H9 (cell line): ENCODE measurements around the gene SEC23B. TPM values are rescaled to one million over a fixed set of nuclear protein-coding genes. Genes with fewer than 3 reads are reported as not detected.

Experiments
- DNase-seq: peaks from one replicate; pipeline ENCODE4 v3.0.0-alpha.2; 2017
- H2AFZ ChIP-seq: one replicate; pipeline ENCODE4 v1.6.1; 2013; ENCODE audit warnings: mild to moderate bottlenecking, low read length, control low read depth, moderate library complexity
- H2AK5ac ChIP-seq: 2 replicates; pipeline ENCODE4 v1.6.1; 2013; ENCODE audit warnings: low read length, control low read depth, mixed read lengths; ENCODE audit not compliant: insufficient read length
- H2BK120ac ChIP-seq: one replicate; pipeline ENCODE4 v1.6.1; 2013; ENCODE audit warnings: low read depth, mild to moderate bottlenecking, low read length, control low read depth, inconsistent platforms; ENCODE audit not compliant: poor library complexity, severe bottlenecking
- H2BK12ac ChIP-seq: 2 replicates; pipeline ENCODE4 v1.6.1; 2013; ENCODE audit warnings: low read length, control low read depth, mixed read lengths, low read depth; ENCODE audit not compliant: insufficient read length
- H2BK15ac ChIP-seq: 2 replicates; pipeline ENCODE4 v1.6.1; 2013; ENCODE audit warnings: low read depth, low read length, control low read depth
- H2BK20ac ChIP-seq: one replicate; pipeline ENCODE4 v1.6.1; 2013; ENCODE audit warnings: low read depth, mild to moderate bottlenecking, low read length, control low read depth, inconsistent platforms; ENCODE audit not compliant: poor library complexity, severe bottlenecking
- H2BK5ac ChIP-seq: 2 replicates; pipeline ENCODE4 v1.6.1; 2013; ENCODE audit warnings: low read length, control low read depth, mixed read lengths; ENCODE audit not compliant: insufficient read length
- H3K14ac ChIP-seq: 2 replicates; pipeline ENCODE4 v1.6.1; 2013; ENCODE audit warnings: low read length, control low read depth; ENCODE audit not compliant: insufficient read depth
- H3K18ac ChIP-seq: 2 replicates; pipeline ENCODE4 v1.6.1; 2013; ENCODE audit warnings: low read depth, mild to moderate bottlenecking, mixed read lengths, low read length, control low read depth; ENCODE audit not compliant: insufficient read length
- H3K23ac ChIP-seq: 2 replicates; pipeline ENCODE4 v1.6.1; 2013; ENCODE audit warnings: low read length, control low read depth, mixed read lengths, low read depth; ENCODE audit not compliant: insufficient read length
- H3K23me2 ChIP-seq: 2 replicates; pipeline ENCODE4 v1.6.1; 2013; ENCODE audit warnings: low read depth, mild to moderate bottlenecking, mixed read lengths, low read length, control low read depth; ENCODE audit not compliant: insufficient read length, poor library complexity, severe bottlenecking
- H3K27ac ChIP-seq: 2 replicates; pipeline ENCODE4 v1.5.1; 2013; ENCODE audit warnings: low read length, control low read depth, mixed read lengths, low read depth; ENCODE audit not compliant: insufficient read length
- H3K27me3 ChIP-seq: 2 replicates; pipeline ENCODE4 v1.6.1; 2013; ENCODE audit warnings: low read length, control low read depth, inconsistent platforms; ENCODE audit not compliant: insufficient read depth
- H3K4ac ChIP-seq: 2 replicates; pipeline ENCODE4 v1.6.1; 2013; ENCODE audit warnings: low read depth, mild to moderate bottlenecking, control low read depth, inconsistent platforms, low read length, moderate library complexity
- H3K4me1 ChIP-seq: 2 replicates; pipeline ENCODE4 v1.6.1; 2013; ENCODE audit warnings: low read length, control low read depth, inconsistent platforms; ENCODE audit not compliant: insufficient read depth
- H3K4me2 ChIP-seq: 2 replicates; pipeline ENCODE4 v1.6.1; 2013; ENCODE audit warnings: low read length, control low read depth, mixed read lengths; ENCODE audit not compliant: insufficient read length, insufficient read depth
- H3K56ac ChIP-seq: 2 replicates; pipeline ENCODE4 v1.6.1; 2013; ENCODE audit warnings: low read depth, mild to moderate bottlenecking, mixed read lengths, low read length, control low read depth; ENCODE audit not compliant: insufficient read length
- H3K79me1 ChIP-seq: 2 replicates; pipeline ENCODE4 v1.6.1; 2013; ENCODE audit warnings: low read depth, mild to moderate bottlenecking, moderate library complexity, low read length, control low read depth, inconsistent platforms; ENCODE audit not compliant: insufficient read depth, poor library complexity, severe bottlenecking
- H3K79me2 ChIP-seq: 2 replicates; pipeline ENCODE4 v1.6.1; 2013; ENCODE audit warnings: low read length, control low read depth, inconsistent platforms; ENCODE audit not compliant: insufficient read depth
- H3K9ac ChIP-seq: 2 replicates; pipeline ENCODE4 v1.6.1; 2013; ENCODE audit warnings: low read length, control low read depth, mixed read lengths; ENCODE audit not compliant: insufficient read length; ENCODE audit errors: extremely low read depth
- H3K9me3 ChIP-seq: one replicate; pipeline ENCODE4 v1.6.1; 2013; ENCODE audit warnings: low read depth, low read length, inconsistent platforms; ENCODE audit not compliant: control insufficient read depth
- H3T11ph ChIP-seq: one replicate; pipeline ENCODE4 v1.6.1; 2013; ENCODE audit warnings: mild to moderate bottlenecking, low read length, control low read depth, inconsistent platforms
- H4K20me1 ChIP-seq: one replicate; pipeline ENCODE4 v1.6.1; 2013; ENCODE audit not compliant: control insufficient read depth, insufficient read length, insufficient read depth
- H4K5ac ChIP-seq: 2 replicates; pipeline ENCODE4 v1.6.1; 2013; ENCODE audit warnings: low read depth, mild to moderate bottlenecking, mixed read lengths, low read length, control low read depth; ENCODE audit not compliant: insufficient read length
- H4K8ac ChIP-seq: replicated peaks from 2 replicates; pipeline ENCODE4 v1.6.1; 2013; ENCODE audit warnings: low read length, control low read depth, mixed read lengths, low read depth; ENCODE audit not compliant: insufficient read length
- H4K91ac ChIP-seq: 2 replicates; pipeline ENCODE4 v1.6.1; 2013; ENCODE audit warnings: low read depth, mild to moderate bottlenecking, moderate library complexity, mixed read lengths, low read length, control low read depth; ENCODE audit not compliant: insufficient read length
- H3K27ac Mint-ChIP-seq, 3 experiments: 2 replicates in 2 of 3; 3 replicates in 1 of 3; pipeline ENCODE4 v1.8.0; 2020 to 2021; ENCODE audit warnings: mixed read lengths in 3 of 3, mild to moderate bottlenecking in 1 of 3, moderate library complexity in 1 of 3
- H3K27me3 Mint-ChIP-seq: 2 replicates; pipeline ENCODE4 v1.8.0; 2021; ENCODE audit warnings: low read depth, mild to moderate bottlenecking, moderate library complexity, mixed read lengths
- H3K36me3 Mint-ChIP-seq, 3 experiments: 2 replicates in 2 of 3; 3 replicates in 1 of 3; pipeline ENCODE4 v1.8.0; 2020 to 2021; ENCODE audit warnings: low read depth in 3 of 3, mixed read lengths in 3 of 3; ENCODE audit not compliant: insufficient read depth in 1 of 3
- H3K4me1 Mint-ChIP-seq, 2 experiments: 2 replicates each; pipeline ENCODE4 v1.8.0; 2020; ENCODE audit warnings: mixed read lengths in 2 of 2
- H3K4me3 Mint-ChIP-seq, 2 experiments: 2 replicates in 1 of 2; 3 replicates in 1 of 2; pipeline ENCODE4 v1.8.0; 2020 to 2021; ENCODE audit warnings: mild to moderate bottlenecking in 2 of 2, mixed read lengths in 2 of 2, moderate library complexity in 1 of 2
- H3K9me3 Mint-ChIP-seq, 2 experiments: 2 replicates in 1 of 2; 3 replicates in 1 of 2; pipeline ENCODE4 v1.8.0; 2020; ENCODE audit warnings: mild to moderate bottlenecking in 2 of 2, mixed read lengths in 2 of 2, moderate library complexity in 1 of 2
- CTCF ChIP-seq: fragments of 200-600 bp; sonication (generic); conservative IDR thresholded peaks from 3 replicates; pipeline ENCODE4 v1.8.0; 2021; ENCODE audit warnings: antibody characterized with exemption, mild to moderate bottlenecking
- total RNA-seq: library from RNA; stranded (reverse); gene quantifications from 2 replicates; pipeline ENCODE4 v1.2.1, GENCODE V29; 2021

SEC23B gene
- total RNA-seq, 1 experiment from 2014 or later, result 65.9 TPM

GRCh38 chr20:18529041-18529440 is 21.3 kb downstream of the SEC23B start:
- Histone ChIP-seq H3K56ac (no peak overlapping the region), H3K18ac (no peak overlapping the region), H3K27me3 (no peaks in the 10 kb centered on the region), H3K9ac (no peak overlapping the region), H3K79me2 (no peaks in the 10 kb centered on the region), H2AFZ (no peak overlapping the region), H3K27ac (no peak overlapping the region), H3K4me1 (no peaks in the 10 kb centered on the region), H2AK5ac (no peak overlapping the region), H3K23ac (no peak overlapping the region), H3T11ph (no peak overlapping the region), H2BK15ac (no peak overlapping the region), H2BK12ac (no peak overlapping the region), H3K14ac (no peak overlapping the region), H4K8ac (no peak overlapping the region), H4K5ac (no peak overlapping the region), H3K9me3 (no peaks in the 10 kb centered on the region), H2BK20ac (no peak overlapping the region), H3K79me1 (no peaks in the 10 kb centered on the region), H2BK120ac (no peak overlapping the region), H3K23me2 (no peaks in the 10 kb centered on the region), H4K20me1 (no peaks in the 10 kb centered on the region), H4K91ac (no peak overlapping the region), H3K4me2 (no peak overlapping the region), H3K4ac (no peak overlapping the region), H2BK5ac (no peak overlapping the region)
- no peak for TF ChIP-seq CTCF
- H3K9me3 Mint-ChIP-seq, result no peaks in the 10 kb centered on the region
- DNase-seq, result no peak
- no peak overlapping the region for H3K4me3 Mint-ChIP-seq
- H3K27me3 Mint-ChIP-seq, result no peaks in the 10 kb centered on the region
- H3K4me1 Mint-ChIP-seq, result no peaks in the 10 kb centered on the region
- no peak overlapping the region for H3K27ac Mint-ChIP-seq
- H3K36me3 Mint-ChIP-seq, result peaks cover 42 to 94% (median 85%) of the 10 kb centered on the region in 3 experiments; a peak in 6 of 7 replicates
